Tibial nerve (tissue), 3 donors: Measurements from ENCODE around the gene UPB1.

Experiments used
- CTCF ChIP-seq, 5 experiments: fragments of 200-600 bp in 3 of 5; fragments of 450-650 bp in 2 of 5; sonication (generic) in 3 of 5; IDR thresholded peaks; one replicate each; pipeline ENCODE4 v1.5.1; 2016 to 2019; ENCODE audit warnings: antibody characterized with exemption in 5 of 5, mild to moderate bottlenecking in 3 of 5, moderate library complexity in 2 of 5
- POLR2A ChIP-seq, 2 donors: fragments of 450-650 bp; IDR thresholded peaks; one replicate each; pipeline ENCODE4 v1.6.1; 2017; ENCODE audit warnings: antibody characterized with exemption in 2 of 2, mild to moderate bottlenecking in 2 of 2, moderate library complexity in 2 of 2

GRCh38 chr22:24474649-24475255 lies 20.4 kb upstream of the UPB1 start:
- TF ChIP-seq CTCF (IDR thresholded peaks at IDR 0.05) (no peak), POLR2A (IDR thresholded peaks at IDR 0.05) (no peak)
